GM20431 (cell line): Measurements from ENCODE around the gene POTEE.
"Not testable (repeated sequence)": the region's sequence is repeated elsewhere in the genome, so short reads cannot be mapped to it uniquely, and the experiment has no call there.

Experiments used
- in situ Hi-C: fragments of 300-500 bp; cut with MseI, MboI; formaldehyde crosslinking; loops from one replicate; pipeline ENCODE4 v1.15.0; 2020; ENCODE audit warnings: low sequenced_read_pairs; ENCODE audit not compliant: unreplicated experiment

Gene POTEE

GRCh38 chr2:131209030-131209772 lies at the start of gene POTEE:
TSS of gene POTEE (plus strand) at chr2:131209536. CDS start at chr2:131218403, 8,867 bp downstream.
- in situ Hi-C loops: not testable (repeated sequence)

- in situ Hi-C loops: loop anchor here (25.0 kb wide), 1 partner anchor 172 kb away; no protein-coding TSS in a partner anchor
Measured at GRCh38 chr2:131165562-131165961, 43.8 kb upstream of the POTEE start.

- in situ Hi-C loops: loop anchor here (25.0 kb wide), 1 partner anchor 169 kb away; no protein-coding TSS in a partner anchor
Measured at GRCh38 chr2:131168538-131168937, 40.8 kb upstream of the POTEE start.

GRCh38 chr2:131178050-131178449 lies 31.3 kb upstream of the POTEE start:
- in situ Hi-C loops: not testable (repeated sequence)

GRCh38 chr2:131178721-131179418 lies 30.5 kb upstream of the POTEE start:
- in situ Hi-C loops: not testable (repeated sequence)

- in situ Hi-C loops: not testable (repeated sequence)
Measured at GRCh38 chr2:131181451-131181850, 27.9 kb upstream of the POTEE start.

GRCh38 chr2:131193421-131193820 lies 15.9 kb upstream of the POTEE start:
- in situ Hi-C loops: not testable (repeated sequence)

- in situ Hi-C loops: not testable (repeated sequence)
Measured at GRCh38 chr2:131196186-131196585, 13.2 kb upstream of the POTEE start.

GRCh38 chr2:131201098-131201497 lies 8.2 kb upstream of the POTEE start:
- in situ Hi-C loops: no loop called here

GRCh38 chr2:131207839-131208238 lies 1.5 kb upstream of the POTEE start:
- in situ Hi-C loops: not testable (repeated sequence)

GRCh38 chr2:131209773-131210104 lies 403 bp downstream of the POTEE start:
- in situ Hi-C loops: not testable (repeated sequence)

- in situ Hi-C loops: not testable (repeated sequence)
Measured at GRCh38 chr2:131210434-131211211, 1.3 kb downstream of the POTEE start.

GRCh38 chr2:131217238-131217986 lies 8.1 kb downstream of the POTEE start:
- in situ Hi-C loops: not testable (repeated sequence)

GRCh38 chr2:131235543-131236449 lies 26.5 kb downstream of the POTEE start:
- in situ Hi-C loops: not testable (repeated sequence)
